OCI-LY1 (cell line): ENCODE data around the gene TRNP1.

Experiments used
- H2AFZ ChIP-seq: fragments of 200-600 bp; sonication (generic), shearing (Covaris generic); 2 replicates; pipeline ENCODE4 v1.6.0; 2014; ENCODE audit warnings: antibody characterized with exemption, mild to moderate bottlenecking, low read length
- H3F3A ChIP-seq: fragments of 200-600 bp; sonication (generic), shearing (Covaris generic); 2 replicates; pipeline ENCODE4 v1.6.0; 2014; ENCODE audit warnings: mild to moderate bottlenecking, antibody characterized with exemption, low read length, moderate library complexity; ENCODE audit not compliant: insufficient read depth
- H3K27ac ChIP-seq: fragments of 200-600 bp; sonication (generic); 2 replicates; pipeline ENCODE4 v1.5.1; 2014; ENCODE audit warnings: low read length, mixed run types, mild to moderate bottlenecking, low read depth; ENCODE audit not compliant: poor library complexity, severe bottlenecking
- H3K27me3 ChIP-seq: fragments of 200-600 bp; sonication (generic); 2 replicates; pipeline ENCODE4 v1.6.0; 2014; ENCODE audit warnings: antibody characterized with exemption, mild to moderate bottlenecking, low read length, moderate library complexity; ENCODE audit not compliant: insufficient read depth
- H3K36me3 ChIP-seq: fragments of 200-600 bp; sonication (generic); 2 replicates; pipeline ENCODE4 v1.6.1; 2014; ENCODE audit warnings: mild to moderate bottlenecking, antibody characterized with exemption, low read length, moderate library complexity, mixed read lengths; ENCODE audit not compliant: insufficient read depth
- H3K4me1 ChIP-seq: fragments of 200-600 bp; sonication (generic); 2 replicates; pipeline ENCODE4 v1.5.1; 2014; ENCODE audit warnings: mild to moderate bottlenecking, low read length, moderate library complexity; ENCODE audit not compliant: insufficient read depth, severe bottlenecking
- H3K4me2 ChIP-seq: fragments of 200-600 bp; sonication (generic), shearing (Covaris generic); 2 replicates; pipeline ENCODE4 v1.6.1; 2014; ENCODE audit warnings: low read length
- H3K4me3 ChIP-seq: fragments of 200-600 bp; sonication (generic); 2 replicates; pipeline ENCODE4 v1.5.1; 2014; ENCODE audit warnings: low read length, low read depth, mild to moderate bottlenecking, mixed read lengths; ENCODE audit not compliant: poor library complexity, severe bottlenecking
- H3K79me2 ChIP-seq: fragments of 200-600 bp; shearing (Covaris generic); 2 replicates; pipeline ENCODE4 v1.6.1; 2016; ENCODE audit warnings: mixed run types, low read length, mixed read lengths; ENCODE audit not compliant: insufficient read depth
- H3K9ac ChIP-seq: fragments of 200-600 bp; sonication (generic), shearing (Covaris generic); 2 replicates; pipeline ENCODE4 v1.6.1; 2014; ENCODE audit warnings: mild to moderate bottlenecking, low read length, mixed read lengths
- H3K9me2 ChIP-seq: fragments of 200-600 bp; sonication (generic), shearing (Covaris generic); 2 replicates; pipeline ENCODE4 v1.6.1; 2014; ENCODE audit warnings: low read depth, mild to moderate bottlenecking, low read length, mixed read lengths
- H3K9me3 ChIP-seq: fragments of 200-600 bp; shearing (Covaris generic); 2 replicates; pipeline ENCODE4 v1.6.1; 2014; ENCODE audit warnings: low read length, mixed read lengths
- H4K20me1 ChIP-seq: fragments of 200-600 bp; sonication (generic), shearing (Covaris generic); 2 replicates; pipeline ENCODE4 v1.6.0; 2016; ENCODE audit warnings: mild to moderate bottlenecking, low read length; ENCODE audit not compliant: insufficient read depth
- CTCF ChIP-seq: fragments of 200-600 bp; sonication (generic), shearing (Covaris generic); IDR thresholded peaks from 2 replicates; pipeline ENCODE4 v1.5.1; 2017; ENCODE audit warnings: mild to moderate bottlenecking, antibody characterized with exemption, low read length, moderate library complexity, mixed read lengths
- EZH2 ChIP-seq: fragments of 200-600 bp; sonication (generic), shearing (Covaris generic); IDR thresholded peaks from 2 replicates; pipeline ENCODE4 v1.8.0; 2017; ENCODE audit warnings: borderline replicate concordance, mixed run types, mild to moderate bottlenecking, antibody characterized with exemption, low read length, moderate library complexity, mixed read lengths

Gene TRNP1

GRCh38 chr1:27042670-27043069, 49.2 kb downstream of the TRNP1 start:
- no peak for TF ChIP-seq EZH2
- H3K27ac ChIP-seq = no peak overlapping the region

GRCh38 chr1:27044613-27045151, 51.2 kb downstream of the TRNP1 start:
- Histone ChIP-seq H3K36me3 (no peaks in the 10 kb centered on the region), H3K4me2 (peak overlapping the region; percentile 30; the same call in 1 of the 2 replicates), H3K27ac (no peak overlapping the region), H3K9ac (no peak overlapping the region), H3K9me2 (no peaks in the 10 kb centered on the region), H3F3A (no peaks in the 10 kb centered on the region), H3K27me3 (no peaks in the 10 kb centered on the region), H4K20me1 (no peaks in the 10 kb centered on the region), H3K4me3 (no peak overlapping the region), H3K9me3 (no peaks in the 10 kb centered on the region), H3K4me1 (no peaks in the 10 kb centered on the region), H2AFZ (no peak overlapping the region), H3K79me2 (no peaks in the 10 kb centered on the region)
- TF ChIP-seq CTCF (peak; percentile 93), EZH2 (no peak)

More at GRCh38 chr1:27042670-27043069, 49.2 kb downstream of the TRNP1 start:
- no peaks in the 10 kb centered on the region for H3K9me3 ChIP-seq
- H3K9me2 ChIP-seq = no peaks in the 10 kb centered on the region
- no peak overlapping the region for H3K4me3 ChIP-seq
- H2AFZ ChIP-seq = no peak overlapping the region
- no peaks in the 10 kb centered on the region for H3K36me3 ChIP-seq
- H3F3A ChIP-seq = no peaks in the 10 kb centered on the region
- no peaks in the 10 kb centered on the region for H4K20me1 ChIP-seq
- H3K4me2 ChIP-seq = no peak overlapping the region
- H3K9ac ChIP-seq = no peak overlapping the region
- no peaks in the 10 kb centered on the region for H3K79me2 ChIP-seq
- H3K4me1 ChIP-seq = no peaks in the 10 kb centered on the region
- 0 out of 2 replicates have a peak, but pooled peaks cover 3% of the 10 kb centered on the region for H3K27me3 ChIP-seq

- no peak overlapping the region for H3K9ac ChIP-seq
- no peaks in the 10 kb centered on the region for H3K79me2 ChIP-seq
- no peaks in the 10 kb centered on the region for H3K9me2 ChIP-seq
- no peaks in the 10 kb centered on the region for H3F3A ChIP-seq
- H3K27ac ChIP-seq = no peak overlapping the region
- H3K36me3 ChIP-seq = no peaks in the 10 kb centered on the region
- H2AFZ ChIP-seq = no peak overlapping the region
- H3K4me3 ChIP-seq = no peak overlapping the region
- H3K27me3 ChIP-seq = no peaks in the 10 kb centered on the region
- H3K4me2 ChIP-seq = no peak overlapping the region
- H3K4me1 ChIP-seq = no peaks in the 10 kb centered on the region
- no peaks in the 10 kb centered on the region for H3K9me3 ChIP-seq
- peak; percentile 93 for TF ChIP-seq CTCF
- no peak for TF ChIP-seq EZH2
- H4K20me1 ChIP-seq = no peaks in the 10 kb centered on the region
Observed at GRCh38 chr1:27045973-27046558, 52.6 kb downstream of the TRNP1 start.

GRCh38 chr1:27047914-27048313, 54.4 kb downstream of the TRNP1 start:
- Histone ChIP-seq H3K9ac (no peak overlapping the region), H3K9me3 (no peaks in the 10 kb centered on the region), H3K27ac (no peak overlapping the region), H3K9me2 (no peaks in the 10 kb centered on the region), H2AFZ (no peak overlapping the region), H4K20me1 (no peaks in the 10 kb centered on the region), H3K79me2 (no peaks in the 10 kb centered on the region), H3F3A (no peaks in the 10 kb centered on the region), H3K4me1 (no peaks in the 10 kb centered on the region), H3K36me3 (no peaks in the 10 kb centered on the region), H3K4me3 (no peak overlapping the region), H3K27me3 (no peaks in the 10 kb centered on the region), H3K4me2 (no peak overlapping the region)
- TF ChIP-seq CTCF = no peak
- no peak for TF ChIP-seq EZH2
